HG03469 (cell line): ENCODE results near the gene GNG12.

Experiments
- ATAC-seq: cut with Tn5 transposase; IDR thresholded peaks from one replicate; pipeline ENCODE4 v1.9.1; 2021; ENCODE audit warnings: mild to moderate bottlenecking, moderate library complexity, moderate number of reproducible peaks; ENCODE audit not compliant: unreplicated experiment

GNG12 gene

DNA sequence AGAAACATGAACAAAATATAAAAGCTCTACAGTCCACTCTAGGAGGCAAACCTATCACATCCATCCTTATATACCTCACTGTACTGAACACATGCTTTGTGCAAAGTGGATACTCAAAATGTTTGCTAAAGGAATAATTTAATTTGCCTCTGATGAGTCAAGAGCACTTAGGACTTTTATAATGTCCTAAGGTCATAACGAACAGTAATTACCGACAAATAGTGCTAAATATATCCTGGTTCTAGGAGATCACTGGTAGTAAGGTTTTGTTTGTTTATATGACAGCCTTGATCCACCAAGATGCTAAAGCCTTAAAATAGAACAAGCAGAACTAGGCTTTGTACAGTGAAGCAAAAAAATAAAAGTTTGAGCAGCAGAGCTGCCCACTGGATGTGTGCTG, 77.6 kb downstream of the GNG12 start:
- ATAC-seq: no peak

DNA sequence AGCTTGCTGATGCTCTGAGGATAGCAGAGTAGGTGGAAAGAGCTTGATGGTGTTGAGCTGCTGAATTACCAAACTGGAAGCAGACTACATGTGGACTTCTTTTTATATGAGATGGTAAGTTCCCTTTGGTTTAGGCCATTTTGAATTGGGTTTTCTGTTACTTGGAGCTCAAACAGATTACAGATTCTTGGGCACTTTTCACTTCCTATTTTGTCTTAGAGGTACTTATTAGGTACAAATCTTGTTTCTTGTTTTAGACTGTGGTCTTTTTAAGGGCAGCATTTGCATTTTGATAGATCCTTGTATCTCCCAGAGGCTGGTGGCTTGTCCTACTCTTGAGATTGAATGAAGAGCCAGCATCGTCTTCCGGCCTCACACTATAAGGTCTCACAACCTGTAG, 78.1 kb downstream of the GNG12 start:
- ATAC-seq: no peak

DNA sequence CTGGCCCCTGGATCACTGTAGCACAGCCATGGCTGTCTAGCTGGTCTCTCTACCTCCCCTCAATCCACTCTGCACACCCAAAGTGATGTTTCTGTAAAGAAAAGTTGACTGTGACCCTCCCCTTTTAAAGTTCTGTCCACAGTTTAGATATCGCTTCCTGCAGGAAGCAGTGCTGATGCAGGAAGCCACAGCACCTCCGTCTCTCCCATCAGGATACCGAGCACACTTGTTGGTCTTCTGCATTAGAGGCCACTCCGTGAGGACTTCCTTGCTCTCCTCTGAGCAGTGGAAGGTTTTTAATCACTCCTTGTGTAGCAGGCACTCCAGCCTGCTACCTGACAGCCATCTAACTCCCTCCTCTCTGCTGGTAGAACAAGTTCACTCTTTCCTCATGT, 78.7 kb downstream of the GNG12 start:
- no peak for ATAC-seq

DNA sequence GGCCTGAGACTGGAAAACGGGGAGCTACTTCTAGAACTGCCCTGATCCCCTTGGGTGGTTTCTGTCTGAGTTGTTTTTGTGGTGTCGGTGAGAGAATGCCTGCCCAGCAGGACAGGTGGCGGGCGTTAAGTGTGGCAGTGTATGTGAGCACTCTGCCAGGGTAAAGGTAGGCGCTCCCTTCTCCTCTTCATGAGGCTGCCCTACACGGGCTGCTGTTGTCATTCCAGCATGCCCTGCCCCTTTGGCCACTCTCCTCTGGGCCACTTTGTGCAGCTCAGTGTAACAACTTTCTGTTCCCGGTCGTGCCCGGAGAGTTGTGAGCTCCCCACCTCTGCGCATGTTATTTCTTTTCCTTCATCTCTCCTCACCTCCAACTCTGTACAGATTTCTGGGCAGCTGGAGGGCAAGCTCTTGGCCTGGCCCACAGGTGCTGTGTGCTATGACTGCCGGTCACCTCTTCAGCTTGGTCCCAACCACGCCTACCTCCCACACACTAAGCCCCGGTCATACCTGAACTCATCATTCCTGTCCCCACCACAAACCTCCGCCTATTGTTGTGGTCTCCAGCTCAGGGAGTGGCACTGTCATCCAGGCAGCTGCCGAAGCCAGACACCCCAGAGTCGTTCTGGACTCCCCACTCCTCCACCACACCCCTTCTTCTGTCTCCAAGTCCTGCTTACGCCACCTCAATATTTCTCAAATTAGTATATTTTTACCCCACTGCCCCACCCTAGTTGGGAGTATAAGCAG, 79.3 kb downstream of the GNG12 start:
- no peak for ATAC-seq

DNA sequence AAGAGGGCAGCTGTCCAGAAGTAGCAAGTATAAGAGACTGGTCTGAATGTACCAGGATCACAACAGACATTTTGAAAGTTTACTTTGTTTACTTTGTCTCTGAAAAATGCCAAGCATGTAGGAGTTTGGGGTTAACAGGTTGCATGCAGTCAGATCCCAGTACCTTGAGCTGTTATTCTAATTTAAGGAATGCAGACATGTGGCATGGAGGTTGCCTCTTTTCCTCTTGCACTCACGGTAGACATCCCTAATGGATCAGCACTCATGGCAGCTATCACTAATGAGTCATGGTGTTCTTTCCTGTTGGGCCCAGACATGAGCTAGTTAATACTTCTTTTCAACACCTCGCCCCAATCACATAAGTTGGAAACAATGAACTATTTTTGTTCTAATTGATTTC, 81.0 kb downstream of the GNG12 start:
- ATAC-seq: no peak

DNA sequence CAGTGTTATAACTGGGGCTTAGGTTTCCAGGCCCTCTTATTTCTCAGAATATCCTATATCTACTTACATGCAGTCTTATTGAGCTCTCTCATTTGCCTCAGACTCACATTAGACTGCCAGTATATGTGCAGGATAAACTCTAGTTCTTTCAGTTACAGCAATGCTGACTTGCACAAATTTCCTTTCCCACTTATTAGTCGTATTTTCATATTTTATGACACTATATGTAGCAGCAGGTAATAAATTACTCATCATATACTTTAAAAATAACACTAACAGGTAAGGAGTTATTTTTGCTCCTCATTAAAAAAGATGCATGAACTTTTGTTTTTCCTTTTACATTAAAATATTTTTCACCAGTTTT, 82.6 kb downstream of the GNG12 start:
- no peak for ATAC-seq

DNA sequence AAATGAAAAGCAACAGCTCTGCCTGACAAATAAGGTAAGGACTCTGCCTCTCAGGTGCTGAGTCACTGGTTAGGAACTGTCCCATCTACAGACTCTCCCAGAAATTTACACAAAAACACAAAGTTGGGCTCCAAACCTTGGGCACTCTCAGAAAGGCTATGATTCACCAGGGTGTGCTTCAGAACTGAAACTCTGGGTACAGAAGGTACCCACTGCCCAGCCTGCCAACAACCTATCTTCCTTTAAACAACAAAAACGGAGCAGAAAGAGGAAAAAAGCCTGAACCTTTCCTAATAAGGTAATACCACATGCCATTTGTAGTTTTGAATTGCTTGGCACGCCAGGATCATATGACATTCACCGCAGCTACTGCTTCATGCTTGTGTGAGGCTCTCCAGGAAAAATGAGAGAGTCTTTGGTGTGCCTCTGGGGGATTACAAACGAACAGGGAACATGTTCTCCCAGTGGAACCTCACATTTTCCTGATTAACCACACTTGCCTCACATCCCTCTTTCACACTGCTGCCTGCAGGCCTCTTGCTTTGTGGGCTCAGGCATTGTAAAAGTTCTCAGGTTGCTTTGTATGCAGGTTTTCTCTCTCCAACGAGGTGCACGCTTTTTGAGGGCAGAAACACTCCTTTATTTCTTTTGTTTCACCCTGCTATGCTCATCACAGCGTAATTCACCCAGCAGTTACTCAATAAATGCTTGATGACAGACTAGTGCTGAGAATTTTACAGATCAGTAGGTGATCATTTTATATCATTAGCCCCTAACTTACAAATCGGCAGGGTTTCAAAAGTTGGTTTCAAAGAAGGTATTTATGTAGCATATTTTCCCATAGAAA, 83.2 kb downstream of the GNG12 start:
- no peak for ATAC-seq

DNA sequence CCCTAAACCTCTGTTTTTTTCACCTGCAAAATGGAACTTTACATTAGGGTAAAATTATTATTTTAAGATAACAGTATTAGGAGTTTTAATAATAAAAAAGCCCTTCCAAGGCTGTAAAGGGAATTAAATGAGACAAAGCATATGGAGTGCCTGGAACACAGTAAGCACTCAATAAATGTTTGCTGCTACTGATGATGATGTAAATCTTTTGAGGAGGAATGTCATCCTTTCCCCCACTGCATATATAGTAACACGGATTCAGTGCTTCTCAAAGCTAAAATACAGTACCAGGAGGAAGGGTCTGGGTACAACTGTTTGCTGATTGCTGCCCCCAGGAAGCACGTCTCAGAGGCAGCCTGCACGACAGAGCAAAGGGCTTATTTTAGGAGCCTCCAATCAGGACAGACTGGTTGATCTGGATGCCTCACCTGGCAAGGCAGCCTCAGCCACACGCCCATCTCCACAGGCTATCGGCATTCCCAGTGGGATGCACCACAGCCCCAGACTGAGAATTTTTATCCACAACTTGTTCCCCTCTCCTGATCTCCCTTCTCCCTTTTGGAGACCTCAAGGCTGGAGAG, 83.9 kb downstream of the GNG12 start:
- ATAC-seq: no peak

DNA sequence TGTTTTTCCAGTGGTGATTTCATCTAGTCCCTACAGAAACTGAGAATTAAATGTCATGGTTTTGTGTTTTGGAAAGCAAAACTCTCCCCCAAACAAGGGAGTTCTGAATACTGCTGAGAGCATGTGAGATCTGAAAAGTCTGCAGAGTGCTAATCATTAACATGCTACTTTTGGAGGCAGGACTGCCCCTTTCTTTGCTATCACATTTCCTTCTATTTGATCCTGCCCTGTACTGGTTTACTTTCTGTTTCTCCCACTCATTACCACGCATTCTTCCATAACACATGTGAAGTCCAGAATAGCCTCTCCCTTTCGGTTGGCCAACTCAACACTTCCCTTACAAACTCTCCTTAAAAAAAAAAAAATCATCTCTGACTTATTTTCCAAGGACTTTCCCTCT, 84.6 kb downstream of the GNG12 start:
- ATAC-seq: peak; percentile 78

DNA sequence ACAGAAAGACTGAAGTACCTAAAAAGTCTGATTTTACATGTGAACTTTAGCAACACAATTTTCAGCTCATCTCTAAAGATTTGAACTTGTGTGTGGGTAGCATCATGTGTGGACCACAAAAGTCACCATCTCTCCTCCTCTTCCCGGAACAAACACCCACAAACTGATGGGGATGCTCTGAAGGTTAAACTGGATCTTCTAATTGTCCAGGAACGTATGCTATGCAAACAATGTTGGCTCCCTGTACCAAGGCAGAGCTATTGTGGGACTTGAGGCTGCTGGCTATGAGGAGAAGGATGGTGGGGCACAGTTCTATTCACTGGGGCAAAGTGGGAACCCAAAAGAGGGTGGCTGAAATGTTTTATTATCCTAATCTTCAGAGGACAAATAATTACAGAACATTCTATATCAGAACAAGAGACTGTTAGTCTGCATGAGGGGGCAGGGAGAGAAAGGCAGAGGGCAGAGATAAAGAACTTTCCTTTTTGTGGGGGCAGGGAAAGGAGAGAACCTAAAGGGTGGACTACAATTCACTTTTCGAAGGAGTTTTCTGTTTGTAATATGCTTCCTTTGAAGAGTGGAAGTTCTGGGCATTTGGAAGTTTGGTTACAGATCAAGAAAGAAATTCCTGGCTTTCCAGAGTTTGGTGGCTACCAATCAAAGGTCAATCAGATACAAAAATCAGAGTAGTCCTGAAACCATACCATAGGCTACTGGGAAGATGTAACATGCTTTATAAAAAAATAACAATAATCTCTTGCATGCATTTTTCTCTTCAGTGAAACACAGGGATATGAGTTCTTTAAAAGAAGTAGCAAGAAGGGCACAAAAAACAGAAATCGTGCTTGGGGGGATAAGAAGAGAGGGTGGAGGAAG, 85.4 kb downstream of the GNG12 start:
- no peak for ATAC-seq

DNA sequence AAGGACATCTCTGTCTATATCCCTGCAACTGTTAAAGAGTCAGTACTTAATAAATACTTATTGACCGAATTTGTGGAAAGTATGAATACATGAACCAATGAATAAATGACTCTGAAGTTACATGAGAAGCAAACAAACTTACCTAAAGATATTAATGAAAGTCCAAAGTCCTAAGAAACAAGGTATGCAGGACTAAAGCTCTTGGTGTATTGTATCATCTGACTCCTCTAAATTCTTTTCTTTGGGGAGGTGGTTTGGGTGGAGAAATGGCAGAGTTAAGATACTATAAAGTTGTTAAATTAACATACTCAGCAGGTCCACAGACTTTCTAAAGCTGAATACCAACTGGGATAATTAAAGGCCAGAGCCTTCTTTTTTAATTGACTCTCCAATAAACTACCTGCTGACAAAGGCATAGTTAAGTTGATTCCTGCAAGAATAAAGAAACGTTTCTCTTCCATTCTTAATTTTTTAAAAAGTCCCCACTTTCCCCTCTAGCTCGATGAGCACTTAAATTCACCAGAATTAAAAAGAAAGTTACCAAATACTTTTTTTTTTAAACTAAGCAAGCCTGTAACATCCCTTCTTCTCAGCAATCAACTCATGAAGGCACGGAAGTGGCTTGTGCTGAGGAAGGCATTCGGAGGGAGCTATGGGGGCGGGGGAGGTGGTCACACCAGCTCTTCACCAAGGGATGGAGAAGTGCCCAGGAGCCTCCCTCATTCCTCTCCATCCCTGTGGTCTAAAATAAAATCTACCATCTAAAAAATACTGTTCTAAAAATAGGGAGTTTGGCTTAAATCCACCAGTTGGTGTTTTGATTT, 87.2 kb downstream of the GNG12 start:
- ATAC-seq: no peak

DNA sequence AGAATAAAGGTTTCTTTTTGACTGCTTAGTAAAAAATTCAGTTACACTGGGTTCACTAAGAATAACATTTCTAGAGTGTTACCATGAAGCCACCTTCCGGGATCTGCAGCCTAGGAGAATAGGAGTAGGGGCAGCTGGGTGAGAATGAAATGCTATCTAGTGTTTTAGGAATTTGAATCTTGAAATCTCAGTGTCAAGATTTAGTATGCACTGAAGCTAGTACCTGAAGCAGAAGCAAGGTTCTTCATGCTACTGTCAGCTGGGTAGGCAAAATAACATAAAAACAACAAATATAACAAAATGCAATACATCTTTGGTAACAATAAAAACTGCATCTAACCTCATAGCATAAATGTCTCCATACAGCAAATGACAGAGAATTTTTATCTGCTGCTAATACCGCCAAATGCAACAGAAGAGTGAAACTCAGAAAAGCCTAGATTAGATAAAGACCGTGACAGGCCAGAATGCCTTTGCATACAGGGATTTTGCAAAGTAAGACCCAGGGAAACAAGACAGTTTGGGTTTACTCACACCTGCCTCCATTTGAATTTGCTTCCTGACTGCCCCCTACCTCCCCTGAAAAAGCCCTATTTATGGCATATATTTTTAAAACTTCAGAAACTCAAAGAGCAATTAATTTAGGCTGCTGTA, 90.1 kb downstream of the GNG12 start:
- ATAC-seq: no peak

DNA sequence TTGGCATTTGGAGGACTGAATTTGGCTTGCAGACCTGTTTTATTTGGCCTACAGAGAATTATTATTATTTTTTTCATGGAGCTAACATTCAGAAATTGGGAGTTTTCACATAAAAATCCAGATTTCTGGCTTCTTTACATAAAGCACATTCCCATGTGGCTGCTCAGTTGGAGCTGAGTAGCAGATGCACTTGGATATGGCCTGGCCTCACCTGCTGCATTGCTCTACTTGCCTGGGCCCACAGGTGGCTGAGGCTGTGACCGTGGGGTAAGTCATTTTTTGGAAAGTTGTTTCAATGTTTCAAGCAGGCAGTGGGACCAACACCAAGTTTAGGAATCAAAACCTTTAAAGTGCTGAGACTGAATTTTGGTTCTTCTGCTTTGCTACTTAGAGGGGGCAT, 91.5 kb downstream of the GNG12 start:
- ATAC-seq: no peak

DNA sequence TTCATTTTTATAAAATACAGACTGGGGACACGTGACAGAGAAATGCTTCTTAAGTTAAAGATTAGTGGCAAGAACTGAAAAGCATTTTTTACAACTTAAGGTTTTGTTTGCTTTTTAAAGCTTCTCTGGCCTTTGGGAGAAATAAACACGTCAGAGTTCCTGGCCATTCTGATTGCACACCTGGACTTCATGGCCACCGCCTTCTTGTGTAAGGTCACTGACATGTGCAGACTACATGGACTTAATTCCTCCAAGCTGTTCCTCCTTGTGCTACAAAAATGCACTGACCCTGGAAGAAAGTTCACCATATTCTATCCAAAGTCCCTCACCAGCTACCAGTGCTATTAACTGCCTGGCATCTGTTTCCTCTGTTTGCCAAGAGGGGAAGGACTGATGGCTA, 92.1 kb downstream of the GNG12 start:
- ATAC-seq: no peak

DNA sequence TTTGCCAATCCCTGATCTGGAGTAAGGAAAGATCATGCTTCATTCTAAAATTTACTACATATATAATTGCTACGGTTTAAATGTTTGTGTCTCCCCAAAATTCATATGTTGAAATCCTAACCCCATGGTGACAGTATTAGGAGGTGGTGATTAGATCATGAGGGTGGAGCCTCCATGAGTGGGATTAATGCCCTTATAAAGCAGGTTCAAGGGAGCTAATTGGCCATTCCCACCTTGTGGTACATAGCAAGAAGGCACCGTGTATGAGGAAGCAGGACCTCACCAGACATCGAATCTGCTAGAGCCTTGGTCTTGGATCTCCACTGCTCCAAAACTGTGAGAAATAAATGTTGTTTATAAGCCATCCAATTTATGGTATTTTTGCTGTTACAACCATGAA, 92.7 kb downstream of the GNG12 start:
- no peak for ATAC-seq

DNA sequence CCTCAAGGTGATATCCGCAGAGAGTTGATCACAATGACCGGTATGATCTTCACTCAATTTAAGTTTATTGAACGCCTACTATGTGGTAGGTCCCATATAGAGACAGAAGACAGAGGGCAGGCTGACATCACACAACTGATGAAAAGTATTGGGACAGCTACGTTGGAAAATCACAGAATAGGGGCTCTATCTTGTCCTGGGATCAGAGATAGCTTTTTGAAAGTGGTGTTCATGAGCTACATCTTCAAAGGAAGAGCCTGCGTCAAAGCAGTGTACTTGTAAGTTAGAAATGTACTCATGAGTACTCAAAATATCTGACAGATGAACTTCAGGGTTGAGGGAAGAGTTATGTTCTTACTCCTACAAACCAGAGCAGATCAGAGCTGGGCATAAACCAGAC, 93.9 kb downstream of the GNG12 start:
- no peak for ATAC-seq

DNA sequence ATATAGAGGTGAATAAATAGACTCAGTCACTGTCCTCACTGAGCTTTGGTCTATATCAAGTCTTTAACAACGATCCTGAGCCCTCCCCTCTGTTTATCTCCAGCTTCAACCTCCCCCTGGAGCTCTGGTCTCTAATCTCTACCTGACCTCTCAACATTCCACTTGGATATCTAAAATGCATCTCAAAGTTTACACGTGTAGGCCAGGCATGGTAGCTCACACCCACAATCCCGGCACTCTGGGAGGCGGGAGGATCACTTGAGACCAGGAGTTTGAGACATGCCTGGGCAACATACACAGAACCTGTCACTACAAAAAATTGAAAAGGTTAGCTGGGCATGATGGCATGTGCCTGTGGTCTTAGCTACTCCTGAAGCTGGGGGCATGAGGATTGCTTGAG, 94.9 kb downstream of the GNG12 start:
- no peak for ATAC-seq

DNA sequence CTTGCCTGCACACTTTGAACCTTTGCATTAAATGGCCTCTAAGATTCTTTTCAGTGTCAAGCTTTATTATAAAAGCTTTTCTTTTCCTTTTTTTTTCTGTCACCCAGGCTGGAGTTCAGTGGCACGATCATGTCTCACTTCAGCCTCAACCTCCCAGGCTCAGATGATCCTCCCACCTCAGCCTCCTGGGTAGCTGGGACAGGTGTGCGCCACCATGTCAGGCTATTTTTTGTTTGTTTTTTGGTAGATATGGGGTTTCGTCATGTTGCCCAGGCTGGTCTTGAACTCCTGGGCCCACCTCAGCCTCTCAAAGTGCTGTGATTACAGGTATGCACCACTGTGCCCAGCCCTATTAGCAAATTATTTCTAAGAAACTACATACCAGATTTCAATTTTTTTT, 95.4 kb downstream of the GNG12 start:
- no peak for ATAC-seq

DNA sequence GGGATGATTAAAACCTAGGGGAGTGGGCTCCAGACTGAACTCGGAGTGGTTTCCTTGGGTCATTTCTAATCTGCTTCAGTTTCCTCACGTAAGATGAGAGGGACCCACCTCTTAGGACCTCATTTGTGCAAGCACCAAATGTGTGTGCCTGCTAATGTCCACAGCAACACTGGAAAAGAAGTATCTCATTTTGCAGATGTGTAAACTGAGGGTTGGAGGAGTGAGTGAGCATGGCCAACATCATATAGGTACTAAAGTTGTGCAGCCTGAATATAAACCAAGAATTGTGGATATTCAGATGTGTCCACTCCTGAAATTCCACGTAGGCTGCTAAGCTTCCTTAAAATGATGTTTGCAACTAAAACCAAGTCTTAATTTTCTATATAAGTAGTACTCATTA, 96.5 kb downstream of the GNG12 start:
- no peak for ATAC-seq
